Body of pancreas (tissue), 4 donors: ENCODE results near the gene KCNH8. TPM values are rescaled to one million over a fixed set of nuclear protein-coding genes. Genes with fewer than 3 reads are reported as not detected.

Experiments
- ATAC-seq: fragments of 150-250 bp; one replicate; pipeline ENCODE4 v1.9.1; 2016
- DNase-seq, 4 donors: peaks; one replicate each; pipeline ENCODE4 v3.0.0-alpha.2; 2019
- H3K27ac ChIP-seq, 4 donors: fragments of 200-600 bp; sonication (generic); 1 replicate in 3 of 4; 2 replicates in 1 of 4; pipeline versions ENCODE4 v1.5.1 to v1.6.1; 2016 to 2019; ENCODE audit warnings: mild to moderate bottlenecking in 1 of 4, mixed read lengths in 1 of 4, moderate library complexity in 1 of 4
- H3K27me3 ChIP-seq, 2 donors: fragments of 200-600 bp; sonication (generic); one replicate each; pipeline ENCODE4 v1.6.0; 2016; ENCODE audit warnings: mild to moderate bottlenecking in 1 of 2
- H3K36me3 ChIP-seq, 2 donors: fragments of 200-600 bp; sonication (generic); replicated peaks in 1 of 2; 2 replicates each; pipeline ENCODE4 v1.5.1; 2016; ENCODE audit warnings: low read depth in 2 of 2; ENCODE audit not compliant: insufficient read depth in 1 of 2
- H3K4me1 ChIP-seq: fragments of 200-600 bp; sonication (generic); one replicate; pipeline ENCODE4 v1.6.0; 2016
- H3K4me3 ChIP-seq, 2 donors: fragments of 200-600 bp; sonication (generic); 1 replicate in 1 of 2; 2 replicates in 1 of 2; pipeline ENCODE4 v1.5.1; 2016 to 2019
- H3K9me3 ChIP-seq, 3 donors: fragments of 200-600 bp; sonication (generic); 1 replicate in 2 of 3; 2 replicates in 1 of 3; pipeline ENCODE4 v1.5.1; 2016
- POLR2A ChIP-seq, 3 donors: fragments of 450-650 bp; IDR thresholded peaks; one replicate each; pipeline ENCODE4 v1.6.1; 2016; ENCODE audit warnings: antibody characterized with exemption in 3 of 3, mild to moderate bottlenecking in 2 of 3
- WGBS, 2 donors: methylation state at CpG; one replicate each; pipeline ENCODE4 v1.1.5; 2017; 5-methylcytosine and 5-hydroxymethylcytosine counted together
- intact Hi-C: fragments of 100-400 bp; cut with DNase I; formaldehyde crosslinking; loops from one replicate; pipeline ENCODE4 v1.15.1; 2023
- total RNA-seq, 2 donors: library from RNA; depleted of rRNA; stranded (reverse); fragments of >200 nt; gene quantifications; one replicate each; pipeline ENCODE4 v1.1.0, GENCODE V29; 2016
- TF ChIP-seq, protein P1 (sequence below), 7 experiments: fragments of 450-650 bp in 4 of 7; fragments of 200-600 bp in 3 of 7; sonication (generic) in 3 of 7; IDR thresholded peaks; one replicate each; pipeline ENCODE4 v1.5.1; 2016 to 2019; ENCODE audit warnings: antibody characterized with exemption in 7 of 7

Gene KCNH8
- total RNA-seq, 2 donors from 2014 or later, result 2.3 TPM

DNA sequence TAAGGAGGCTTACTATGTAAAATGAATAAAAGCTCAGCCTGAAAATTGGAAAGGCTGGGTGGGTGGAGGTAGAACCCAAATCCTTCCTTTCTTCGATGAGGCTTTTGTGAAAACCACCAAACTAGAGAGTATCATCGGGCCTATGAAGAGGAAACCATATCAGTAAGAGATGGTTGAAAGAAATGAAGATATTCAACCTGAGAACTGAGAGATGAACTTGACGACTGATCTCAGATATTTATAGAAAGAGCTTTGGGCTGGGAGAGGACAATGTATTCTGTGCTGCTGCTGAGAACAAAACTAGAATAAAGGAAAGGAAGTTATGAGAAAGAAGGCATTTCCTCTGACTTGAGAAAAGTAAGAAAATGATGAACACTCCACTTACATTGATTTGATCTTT is 236.6 kb downstream of the KCNH8 start:
- no peaks in the 10 kb centered on the region for H3K27me3 ChIP-seq
- DNase-seq (no peak), ATAC-seq (no peak)
- no peaks in the 10 kb centered on the region for H3K36me3 ChIP-seq
- no peak overlapping the region for H3K4me3 ChIP-seq
- WGBS, 2 donors, result 78 to 82% methylated on average over 3 of the region's 3 CpGs
- no peaks in the 10 kb centered on the region for H3K9me3 ChIP-seq
- intact Hi-C loops, result no loop called here
- TF ChIP-seq, protein P1, sequence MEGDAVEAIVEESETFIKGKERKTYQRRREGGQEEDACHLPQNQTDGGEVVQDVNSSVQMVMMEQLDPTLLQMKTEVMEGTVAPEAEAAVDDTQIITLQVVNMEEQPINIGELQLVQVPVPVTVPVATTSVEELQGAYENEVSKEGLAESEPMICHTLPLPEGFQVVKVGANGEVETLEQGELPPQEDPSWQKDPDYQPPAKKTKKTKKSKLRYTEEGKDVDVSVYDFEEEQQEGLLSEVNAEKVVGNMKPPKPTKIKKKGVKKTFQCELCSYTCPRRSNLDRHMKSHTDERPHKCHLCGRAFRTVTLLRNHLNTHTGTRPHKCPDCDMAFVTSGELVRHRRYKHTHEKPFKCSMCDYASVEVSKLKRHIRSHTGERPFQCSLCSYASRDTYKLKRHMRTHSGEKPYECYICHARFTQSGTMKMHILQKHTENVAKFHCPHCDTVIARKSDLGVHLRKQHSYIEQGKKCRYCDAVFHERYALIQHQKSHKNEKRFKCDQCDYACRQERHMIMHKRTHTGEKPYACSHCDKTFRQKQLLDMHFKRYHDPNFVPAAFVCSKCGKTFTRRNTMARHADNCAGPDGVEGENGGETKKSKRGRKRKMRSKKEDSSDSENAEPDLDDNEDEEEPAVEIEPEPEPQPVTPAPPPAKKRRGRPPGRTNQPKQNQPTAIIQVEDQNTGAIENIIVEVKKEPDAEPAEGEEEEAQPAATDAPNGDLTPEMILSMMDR (IDR thresholded peaks at IDR 0.05), result no peak
- no peak for TF ChIP-seq POLR2A (IDR thresholded peaks at IDR 0.05)
- H3K27ac ChIP-seq, result no peak overlapping the region
- H3K4me1 ChIP-seq, result no peaks in the 10 kb centered on the region

DNA sequence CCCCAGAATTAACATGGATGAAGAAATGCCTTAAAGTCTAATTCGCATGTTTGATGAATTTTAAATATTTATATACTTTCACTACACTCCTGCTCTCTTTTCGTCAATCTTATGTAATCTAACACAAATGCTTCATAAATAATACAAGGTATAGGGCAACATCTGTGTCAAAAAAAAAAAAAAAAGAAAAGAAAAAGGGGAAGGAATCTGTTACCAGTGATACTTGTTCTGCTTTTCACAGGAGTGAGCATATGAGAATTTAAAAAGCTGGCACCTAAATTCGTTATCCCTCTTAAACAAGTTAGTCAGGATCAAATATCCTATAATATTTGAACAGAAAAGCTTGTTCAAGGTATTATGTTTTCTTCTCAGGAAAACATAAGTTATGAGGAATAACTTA is 243.8 kb downstream of the KCNH8 start:
- ATAC-seq (no peak), DNase-seq (no peak)
- no peaks in the 10 kb centered on the region for H3K4me1 ChIP-seq
- no peak overlapping the region for H3K27ac ChIP-seq
- H3K9me3 ChIP-seq, result no peaks in the 10 kb centered on the region
- intact Hi-C loops, result no loop called here
- H3K36me3 ChIP-seq, result no peaks in the 10 kb centered on the region
- 64 to 71% methylated on average over 3 of the region's 3 CpGs for WGBS, 2 donors
- no peak overlapping the region for H3K4me3 ChIP-seq
- TF ChIP-seq POLR2A (IDR thresholded peaks at IDR 0.05), result no peak
- TF ChIP-seq, protein P1 (IDR thresholded peaks at IDR 0.05), result no peak
- H3K27me3 ChIP-seq, result no peaks in the 10 kb centered on the region

DNA sequence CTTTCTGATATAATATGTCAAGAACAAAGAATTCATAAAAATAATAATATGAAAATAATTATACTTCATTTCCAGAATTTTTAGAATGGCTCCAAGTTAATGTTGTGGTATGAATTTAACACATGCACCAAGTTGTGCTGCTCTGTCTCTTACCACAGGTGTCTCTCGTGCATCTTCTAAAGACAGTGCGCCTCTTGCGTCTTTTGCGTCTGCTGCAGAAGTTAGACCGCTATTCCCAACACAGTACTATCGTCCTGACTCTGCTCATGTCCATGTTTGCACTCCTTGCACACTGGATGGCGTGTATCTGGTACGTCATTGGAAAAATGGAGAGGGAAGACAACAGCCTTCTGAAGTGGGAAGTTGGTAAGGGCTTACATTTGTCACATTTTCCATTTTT is 246.6 kb downstream of the KCNH8 start:
- Histone ChIP-seq H3K4me1 (no peaks in the 10 kb centered on the region), H3K9me3 (no peaks in the 10 kb centered on the region), H3K36me3 (no peaks in the 10 kb centered on the region), H3K4me3 (no peak overlapping the region), H3K27me3 (no peaks in the 10 kb centered on the region), H3K27ac (no peak overlapping the region)
- ATAC-seq, result no peak
- no peak for DNase-seq
- WGBS, 2 donors, result 88 to 90% methylated on average over 8 of the region's 8 CpGs
- intact Hi-C loops, result no loop called here
- TF ChIP-seq, protein P1 (IDR thresholded peaks at IDR 0.05), result no peak
- TF ChIP-seq POLR2A (IDR thresholded peaks at IDR 0.05), result no peak

DNA sequence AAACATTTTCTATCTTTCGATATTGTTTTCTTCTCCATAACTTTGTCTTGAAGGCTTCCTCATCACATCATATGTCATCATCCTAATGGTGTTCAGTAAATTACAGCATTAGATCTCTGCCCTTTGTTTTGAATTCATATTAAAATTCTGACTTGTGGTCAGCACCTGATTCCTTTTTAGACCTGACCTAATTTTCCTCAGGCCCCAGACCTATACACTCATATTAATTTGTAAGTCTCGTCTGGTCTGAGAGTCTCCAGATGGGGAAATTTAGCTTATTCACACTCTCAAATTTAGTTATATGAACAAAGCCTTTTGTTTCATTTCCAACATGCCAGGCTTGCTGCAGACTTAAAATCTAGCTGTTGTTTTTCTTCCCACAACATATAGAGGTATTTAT is 248.4 kb downstream of the KCNH8 start:
- no peaks in the 10 kb centered on the region for H3K9me3 ChIP-seq
- no peak for DNase-seq
- TF ChIP-seq POLR2A (IDR thresholded peaks at IDR 0.05), result no peak
- TF ChIP-seq, protein P1 (IDR thresholded peaks at IDR 0.05), result no peak
- no peaks in the 10 kb centered on the region for H3K27me3 ChIP-seq
- H3K27ac ChIP-seq, result no peak overlapping the region
- H3K4me3 ChIP-seq, result no peak overlapping the region
- WGBS, 2 donors, result 68 to 87% methylated on average over 2 of the region's 2 CpGs
- intact Hi-C loops, result no loop called here
- ATAC-seq, result no peak
- H3K4me1 ChIP-seq, result no peaks in the 10 kb centered on the region
- no peaks in the 10 kb centered on the region for H3K36me3 ChIP-seq

DNA sequence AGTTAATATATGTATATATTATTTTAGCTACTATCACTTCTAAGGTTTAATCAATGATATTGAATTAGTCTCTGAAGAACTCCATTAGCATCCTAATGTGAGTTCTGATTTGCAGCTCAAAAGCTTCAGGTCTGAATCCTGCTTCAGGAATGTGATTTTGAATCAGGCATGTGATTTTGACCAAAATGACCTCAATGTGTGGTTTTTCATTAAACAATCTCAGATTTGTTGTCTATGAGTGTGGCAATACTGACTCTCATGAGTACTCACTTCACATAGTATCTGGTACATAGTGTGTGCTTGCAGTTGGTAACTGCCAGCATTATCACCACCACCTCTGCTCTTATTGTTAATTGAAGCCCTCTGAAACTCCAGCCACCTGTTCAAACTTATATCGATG is 251.0 kb downstream of the KCNH8 start:
- Histone ChIP-seq H3K4me1 (no peaks in the 10 kb centered on the region), H3K27ac (no peak overlapping the region), H3K36me3 (no peaks in the 10 kb centered on the region), H3K27me3 (no peaks in the 10 kb centered on the region), H3K4me3 (no peak overlapping the region), H3K9me3 (no peaks in the 10 kb centered on the region)
- DNase-seq (no peak), ATAC-seq (no peak)
- 82 to 88% methylated on average over 1 of the region's 1 CpG for WGBS, 2 donors
- no peak for TF ChIP-seq POLR2A (IDR thresholded peaks at IDR 0.05)
- TF ChIP-seq, protein P1 (IDR thresholded peaks at IDR 0.05), result no peak
- intact Hi-C loops, result no loop called here
